WTC11 (cell line): ENCODE data around the gene CKB.

Source experiments
- CREM ChIP-seq: sonication (generic); formaldehyde crosslinking; IDR thresholded peaks from 2 replicates; pipeline ENCODE4 v1.8.1; 2022; ENCODE audit warnings: mild to moderate bottlenecking, missing genetic modification reagents, moderate library complexity
- CTCF ChIP-seq: fragments of 200-600 bp; IDR thresholded peaks from 2 replicates; pipeline ENCODE4 v1.8.0; 2022; ENCODE audit warnings: antibody characterized with exemption
- FOXK1 ChIP-seq: sonication (generic); formaldehyde crosslinking; IDR thresholded peaks from 2 replicates; pipeline ENCODE4 v1.8.0; 2022; ENCODE audit warnings: mild to moderate bottlenecking, moderate library complexity, missing genetic modification reagents
- FOXP1 ChIP-seq: sonication (generic); formaldehyde crosslinking; IDR thresholded peaks from 2 replicates; pipeline ENCODE4 v1.8.0; 2022; ENCODE audit warnings: missing genetic modification reagents, mild to moderate bottlenecking, moderate library complexity, borderline replicate concordance
- IRF1 ChIP-seq: sonication (generic); formaldehyde crosslinking; IDR thresholded peaks from 2 replicates; pipeline ENCODE4 v1.8.0; 2023; ENCODE audit warnings: missing genetic modification reagents
- JUN ChIP-seq: sonication (generic); formaldehyde crosslinking; IDR thresholded peaks from 2 replicates; pipeline ENCODE4 v1.8.0; 2023; ENCODE audit warnings: mild to moderate bottlenecking, missing genetic modification reagents
- SP1 ChIP-seq: sonication (generic); formaldehyde crosslinking; conservative IDR thresholded peaks from 2 replicates; pipeline ENCODE4 v1.8.1; 2022; ENCODE audit warnings: missing genetic modification reagents
- ZBTB21 ChIP-seq: sonication (generic); formaldehyde crosslinking; IDR thresholded peaks from 2 replicates; pipeline ENCODE4 v1.8.1; 2023; ENCODE audit warnings: mild to moderate bottlenecking, missing genetic modification reagents, borderline replicate concordance
- ZBTB43 ChIP-seq: sonication (generic); formaldehyde crosslinking; IDR thresholded peaks from 2 replicates; pipeline ENCODE4 v1.8.1; 2023; ENCODE audit warnings: mild to moderate bottlenecking, missing genetic modification reagents
- ZMAT4 ChIP-seq: fragments of 250-450 bp; sonication (Bioruptor Pico); IDR thresholded peaks from 2 replicates; pipeline ENCODE4 v1.9.0; 2021; ENCODE audit warnings: mild to moderate bottlenecking
- ZNF512 ChIP-seq: sonication (generic); formaldehyde crosslinking; IDR thresholded peaks from 2 replicates; pipeline ENCODE4 v1.8.1; 2022; ENCODE audit warnings: missing genetic modification reagents, borderline replicate concordance
- ZSCAN18 ChIP-seq: fragments of 250-450 bp; sonication (Bioruptor Pico); IDR thresholded peaks from 2 replicates; pipeline ENCODE4 v2.1.2; 2022; ENCODE audit warnings: mild to moderate bottlenecking, moderate library complexity

- no peak for TF ChIP-seq CTCF
- no peak for TF ChIP-seq ZNF512 (CRISPR knock-in tag)
- no peak for TF ChIP-seq ZMAT4 (CRISPR knock-in tag)
- TF ChIP-seq CREM (CRISPR knock-in tag): no peak
- no peak for TF ChIP-seq ZBTB43 (CRISPR knock-in tag)
- no peak for TF ChIP-seq ZBTB21 (CRISPR knock-in tag)
- TF ChIP-seq SP1 (CRISPR knock-in tag): no peak
- TF ChIP-seq IRF1 (CRISPR knock-in tag): no peak
- no peak for TF ChIP-seq ZSCAN18 (CRISPR knock-in tag)
- no peak for TF ChIP-seq FOXP1 (CRISPR knock-in tag)
- no peak for TF ChIP-seq FOXK1 (CRISPR knock-in tag)
- TF ChIP-seq JUN (CRISPR knock-in tag): no peak
Measured at GRCh38 chr14:103501921-103502669, 20.5 kb downstream of the CKB start.
